ENCODE results near the gene SRPK2. TPM values are rescaled to one million over a fixed set of nuclear protein-coding genes. Genes with fewer than 3 reads are reported as not detected.

SRPK2 gene
- total RNA-seq, 1 donor from 2014 or later, result 58.5 TPM

DNA sequence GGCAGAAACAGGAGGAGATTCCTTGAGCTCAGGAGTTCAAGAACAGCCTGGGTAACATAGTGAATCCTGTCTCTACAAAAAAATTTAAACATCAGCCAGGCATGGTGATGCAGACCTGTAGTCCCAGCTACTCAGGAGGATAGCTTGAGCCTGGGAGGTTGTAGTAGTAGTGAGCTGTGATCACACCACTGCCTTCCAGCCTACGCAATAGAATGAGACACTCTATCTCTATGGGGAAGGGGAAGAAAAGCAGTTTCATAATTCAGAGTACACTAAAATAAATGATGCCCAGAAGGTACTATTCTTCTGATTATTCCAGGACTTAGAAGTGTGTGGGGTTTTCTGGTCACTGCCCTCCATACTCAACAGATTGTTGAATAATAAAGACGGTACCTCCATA is 197.4 kb downstream of the SRPK2 start:
- Mint-ChIP-seq H3K27me3 (ENCODE audit: low read depth) (no peaks in the 10 kb centered on the region), H3K27ac (ENCODE audit: unreplicated experiment) (no peak overlapping the region), H3K36me3 (ENCODE audit: low read depth) (no peaks in the 10 kb centered on the region), H3K9me3 (ENCODE audit: low read depth) (no peaks in the 10 kb centered on the region), H3K4me1 (ENCODE audit: low read depth) (peaks cover 26% of the 10 kb centered on the region), H3K4me3 (ENCODE audit: unreplicated experiment) (no peak overlapping the region)
- no peak for DNase-seq (ENCODE audit: low spot score)
- TF ChIP-seq, protein P1, sequence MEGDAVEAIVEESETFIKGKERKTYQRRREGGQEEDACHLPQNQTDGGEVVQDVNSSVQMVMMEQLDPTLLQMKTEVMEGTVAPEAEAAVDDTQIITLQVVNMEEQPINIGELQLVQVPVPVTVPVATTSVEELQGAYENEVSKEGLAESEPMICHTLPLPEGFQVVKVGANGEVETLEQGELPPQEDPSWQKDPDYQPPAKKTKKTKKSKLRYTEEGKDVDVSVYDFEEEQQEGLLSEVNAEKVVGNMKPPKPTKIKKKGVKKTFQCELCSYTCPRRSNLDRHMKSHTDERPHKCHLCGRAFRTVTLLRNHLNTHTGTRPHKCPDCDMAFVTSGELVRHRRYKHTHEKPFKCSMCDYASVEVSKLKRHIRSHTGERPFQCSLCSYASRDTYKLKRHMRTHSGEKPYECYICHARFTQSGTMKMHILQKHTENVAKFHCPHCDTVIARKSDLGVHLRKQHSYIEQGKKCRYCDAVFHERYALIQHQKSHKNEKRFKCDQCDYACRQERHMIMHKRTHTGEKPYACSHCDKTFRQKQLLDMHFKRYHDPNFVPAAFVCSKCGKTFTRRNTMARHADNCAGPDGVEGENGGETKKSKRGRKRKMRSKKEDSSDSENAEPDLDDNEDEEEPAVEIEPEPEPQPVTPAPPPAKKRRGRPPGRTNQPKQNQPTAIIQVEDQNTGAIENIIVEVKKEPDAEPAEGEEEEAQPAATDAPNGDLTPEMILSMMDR (IDR thresholded peaks at IDR 0.05), result no peak

DNA sequence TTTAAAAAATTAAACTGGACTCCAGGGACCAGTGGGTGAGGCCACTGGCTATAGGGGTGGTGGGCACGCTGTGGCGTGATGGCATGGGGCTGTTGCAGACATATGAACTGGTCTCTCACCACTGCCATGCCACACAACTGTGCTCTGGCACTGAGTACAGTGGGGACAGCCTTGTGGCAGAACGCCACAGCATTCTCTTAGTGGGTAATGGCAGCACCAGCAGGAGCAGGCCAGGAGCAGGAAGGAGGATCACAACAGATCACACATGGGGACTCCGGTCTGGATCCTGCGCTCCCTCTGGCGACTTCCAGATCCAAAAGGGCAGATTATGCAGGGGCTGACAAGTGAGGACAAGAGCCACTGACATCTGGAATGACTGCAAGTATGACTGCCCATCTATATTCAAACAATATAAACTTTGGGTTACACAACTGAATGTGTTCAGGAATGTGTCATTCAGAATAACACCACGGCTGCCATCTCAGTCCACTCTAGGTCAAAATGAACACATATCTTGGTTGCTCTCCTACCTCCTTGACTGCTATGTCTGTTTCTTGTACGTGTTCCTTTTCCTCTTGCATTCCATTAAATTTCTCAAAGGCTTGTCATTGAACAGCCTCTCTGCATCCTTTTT is 198.7 kb downstream of the SRPK2 start:
- peaks cover 35% of the 10 kb centered on the region for H3K4me1 Mint-ChIP-seq (ENCODE audit: low read depth)
- H3K36me3 Mint-ChIP-seq (ENCODE audit: low read depth), result no peaks in the 10 kb centered on the region
- TF ChIP-seq, protein P1 (IDR thresholded peaks at IDR 0.05), result no peak
- no peaks in the 10 kb centered on the region for H3K9me3 Mint-ChIP-seq (ENCODE audit: low read depth)
- no peaks in the 10 kb centered on the region for H3K27me3 Mint-ChIP-seq (ENCODE audit: low read depth)
- H3K27ac Mint-ChIP-seq (ENCODE audit: unreplicated experiment), result no peak overlapping the region
- H3K4me3 Mint-ChIP-seq (ENCODE audit: unreplicated experiment), result no peak overlapping the region
- DNase-seq (ENCODE audit: low spot score), result no peak

DNA sequence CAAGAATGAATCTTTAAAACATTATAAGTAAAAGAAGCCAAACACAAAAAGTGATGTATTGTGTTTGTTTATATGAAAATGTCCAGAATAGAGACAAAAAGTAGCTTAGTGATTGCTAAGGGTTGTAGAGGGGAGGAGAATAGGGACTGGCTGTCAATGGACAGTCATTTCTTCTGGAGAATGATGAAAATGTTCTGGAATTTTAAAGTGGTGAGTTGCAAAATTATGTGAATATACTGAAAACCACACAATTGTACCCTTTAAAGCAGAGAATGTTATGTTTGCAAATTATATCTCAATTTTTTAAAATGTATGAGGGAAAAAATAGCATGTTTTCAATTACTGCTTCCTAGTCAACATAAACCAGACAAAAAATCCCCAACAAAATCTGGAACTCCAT is 200.5 kb downstream of the SRPK2 start:
- TF ChIP-seq, protein P1 (IDR thresholded peaks at IDR 0.05), result no peak
- H3K4me3 Mint-ChIP-seq (ENCODE audit: unreplicated experiment), result no peak overlapping the region
- DNase-seq (ENCODE audit: low spot score), result no peak
- peak overlapping the region; percentile 18 for H3K27ac Mint-ChIP-seq (ENCODE audit: unreplicated experiment)
- no peaks in the 10 kb centered on the region for H3K36me3 Mint-ChIP-seq (ENCODE audit: low read depth)
- H3K4me1 Mint-ChIP-seq (ENCODE audit: low read depth), result peaks cover 39% of the 10 kb centered on the region
- no peaks in the 10 kb centered on the region for H3K9me3 Mint-ChIP-seq (ENCODE audit: low read depth)
- no peaks in the 10 kb centered on the region for H3K27me3 Mint-ChIP-seq (ENCODE audit: low read depth)

DNA sequence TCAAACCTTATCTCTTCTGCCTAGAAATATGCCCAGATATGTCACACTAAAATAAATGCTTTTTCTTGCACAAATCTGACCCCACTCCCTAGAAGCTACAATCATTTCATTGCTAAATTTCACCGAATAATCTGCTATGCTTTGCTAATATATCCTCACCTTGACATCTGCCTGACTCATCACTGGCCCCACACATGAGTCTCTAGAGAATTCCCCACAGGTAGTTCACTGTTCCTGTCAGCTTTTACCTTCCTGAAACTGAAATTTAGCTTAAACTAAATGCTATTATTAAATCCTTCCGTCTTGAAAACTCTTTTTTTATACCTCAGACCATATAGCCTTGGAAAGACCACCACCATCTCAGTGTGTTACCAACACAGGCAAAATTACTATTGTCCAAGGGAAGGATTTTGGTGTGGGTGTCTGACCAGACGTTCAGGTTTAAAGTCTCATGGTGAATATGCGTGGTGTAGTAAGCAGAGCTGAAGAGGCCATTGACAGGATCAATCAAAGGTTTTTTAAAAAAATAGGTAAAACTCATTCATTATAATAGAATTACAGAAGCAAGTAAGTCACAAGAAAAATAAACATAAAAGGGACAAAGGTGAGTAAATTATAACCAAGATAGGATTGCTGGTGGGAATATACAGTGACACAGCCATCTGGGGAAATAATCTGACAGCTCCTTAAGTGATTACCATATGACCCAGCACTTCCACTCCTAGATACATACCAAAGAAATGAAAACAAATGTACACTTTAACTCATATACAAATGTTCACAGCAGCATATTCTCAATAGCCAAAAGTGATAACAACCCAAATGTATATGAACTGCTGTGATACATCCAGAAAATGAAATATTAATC is 201.2 kb downstream of the SRPK2 start:
- Mint-ChIP-seq H3K4me3 (ENCODE audit: unreplicated experiment) (no peak overlapping the region), H3K27ac (ENCODE audit: unreplicated experiment) (peak overlapping the region; percentile 14), H3K36me3 (ENCODE audit: low read depth) (no peaks in the 10 kb centered on the region), H3K27me3 (ENCODE audit: low read depth) (no peaks in the 10 kb centered on the region), H3K4me1 (ENCODE audit: low read depth) (peaks cover 39% of the 10 kb centered on the region), H3K9me3 (ENCODE audit: low read depth) (no peaks in the 10 kb centered on the region)
- TF ChIP-seq, protein P1 (IDR thresholded peaks at IDR 0.05), result no peak
- DNase-seq (ENCODE audit: low spot score), result no peak

DNA sequence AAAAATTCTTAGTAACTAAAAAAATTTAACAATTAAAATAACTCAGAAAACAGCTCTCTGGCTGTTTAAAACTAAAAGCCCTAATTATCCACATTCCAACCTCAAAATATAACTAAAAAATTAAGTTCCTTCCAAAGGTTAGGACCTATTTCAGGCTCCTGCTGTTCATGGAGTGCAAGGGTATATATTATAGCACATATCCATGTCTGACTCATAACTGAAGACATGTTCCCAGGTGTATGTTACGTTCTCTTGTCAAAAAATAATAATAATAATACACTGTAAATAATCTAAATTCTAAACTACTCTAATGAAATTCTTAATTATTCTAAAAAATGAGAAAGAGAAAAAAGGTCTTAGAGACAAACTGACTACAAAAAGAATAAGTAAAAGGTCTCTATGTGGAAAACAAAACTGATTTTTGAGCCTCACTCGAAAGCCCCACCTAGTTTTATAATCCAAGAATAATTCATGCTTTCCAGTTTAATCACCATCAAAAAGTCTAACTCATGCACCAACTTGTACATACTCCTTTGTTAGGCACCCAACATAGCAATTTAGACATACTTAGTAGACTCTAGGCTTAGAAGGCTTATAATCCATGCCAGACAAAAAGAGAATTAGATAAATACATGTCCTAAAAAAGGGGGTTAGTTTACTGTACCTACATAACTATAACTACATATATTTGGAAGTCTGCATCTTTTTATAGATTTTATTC is 203.3 kb downstream of the SRPK2 start:
- no peaks in the 10 kb centered on the region for H3K27me3 Mint-ChIP-seq (ENCODE audit: low read depth)
- no peak overlapping the region for H3K27ac Mint-ChIP-seq (ENCODE audit: unreplicated experiment)
- TF ChIP-seq, protein P1 (IDR thresholded peaks at IDR 0.05), result no peak
- H3K36me3 Mint-ChIP-seq (ENCODE audit: low read depth), result no peaks in the 10 kb centered on the region
- DNase-seq (ENCODE audit: low spot score), result no peak
- H3K4me1 Mint-ChIP-seq (ENCODE audit: low read depth), result peaks cover 36% of the 10 kb centered on the region
- H3K4me3 Mint-ChIP-seq (ENCODE audit: unreplicated experiment), result no peak overlapping the region
- H3K9me3 Mint-ChIP-seq (ENCODE audit: low read depth), result no peaks in the 10 kb centered on the region
